Hematopoietic multipotent progenitor cell (in vitro differentiated cells): ENCODE results near the gene SEC16B. TPM values are rescaled to one million over a fixed set of nuclear protein-coding genes. Genes with fewer than 3 reads are reported as not detected.
A peak's percentile ranks its signal among the peaks of the same experiment; 100 is the strongest.

Experiments
- DNase-seq, 3 donors: peaks; one replicate each; pipeline ENCODE4 v3.0.0-alpha.2; 2011 to 2015; ENCODE audit warnings: low read depth in 2 of 3, low spot score in 2 of 3
- total RNA-seq: library from RNA; depleted of rRNA; stranded (reverse); fragments of >200 nt; gene quantifications from one replicate; pipeline ENCODE4 v1.2.3, GENCODE V29; 2012

Gene SEC16B
- total RNA-seq, 1 donor = 0.54 TPM

DNA sequence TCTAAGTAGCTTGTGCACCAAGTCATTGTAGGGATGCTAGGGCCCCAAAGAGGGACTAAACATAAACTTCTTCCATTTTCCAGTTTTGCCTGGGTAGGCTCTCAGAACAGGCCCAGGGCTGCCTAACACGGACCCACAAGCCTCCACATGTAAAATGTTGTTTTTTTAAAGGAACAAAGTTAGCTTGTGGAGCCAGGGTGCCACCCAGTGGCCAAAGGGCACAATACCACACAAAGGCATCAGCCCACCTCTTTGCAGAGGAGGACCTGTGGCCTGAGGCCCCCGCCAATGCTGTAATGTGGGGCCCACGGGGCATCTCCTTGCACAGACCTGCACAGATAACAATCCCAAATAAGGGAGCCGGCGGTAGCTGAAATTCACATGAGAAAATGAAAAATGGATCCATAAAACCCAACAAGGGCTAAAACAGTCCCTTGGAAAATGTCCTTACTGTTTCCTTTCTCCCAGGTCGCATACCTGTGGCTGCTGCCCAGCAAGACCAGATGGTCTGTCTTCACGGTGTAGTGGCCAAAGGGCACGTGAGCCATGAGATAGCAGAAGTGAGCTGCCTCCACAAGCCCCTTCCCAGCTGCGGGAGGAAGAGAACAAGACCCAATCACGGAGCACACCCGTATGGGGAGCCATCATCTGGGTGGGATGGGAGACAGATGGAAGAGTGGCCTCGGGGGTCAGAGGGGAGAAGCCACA is 23.8 kb downstream of the SEC16B start:
- peak in 2 of 3 donors; percentile 36 to 75 for DNase-seq

DNA sequence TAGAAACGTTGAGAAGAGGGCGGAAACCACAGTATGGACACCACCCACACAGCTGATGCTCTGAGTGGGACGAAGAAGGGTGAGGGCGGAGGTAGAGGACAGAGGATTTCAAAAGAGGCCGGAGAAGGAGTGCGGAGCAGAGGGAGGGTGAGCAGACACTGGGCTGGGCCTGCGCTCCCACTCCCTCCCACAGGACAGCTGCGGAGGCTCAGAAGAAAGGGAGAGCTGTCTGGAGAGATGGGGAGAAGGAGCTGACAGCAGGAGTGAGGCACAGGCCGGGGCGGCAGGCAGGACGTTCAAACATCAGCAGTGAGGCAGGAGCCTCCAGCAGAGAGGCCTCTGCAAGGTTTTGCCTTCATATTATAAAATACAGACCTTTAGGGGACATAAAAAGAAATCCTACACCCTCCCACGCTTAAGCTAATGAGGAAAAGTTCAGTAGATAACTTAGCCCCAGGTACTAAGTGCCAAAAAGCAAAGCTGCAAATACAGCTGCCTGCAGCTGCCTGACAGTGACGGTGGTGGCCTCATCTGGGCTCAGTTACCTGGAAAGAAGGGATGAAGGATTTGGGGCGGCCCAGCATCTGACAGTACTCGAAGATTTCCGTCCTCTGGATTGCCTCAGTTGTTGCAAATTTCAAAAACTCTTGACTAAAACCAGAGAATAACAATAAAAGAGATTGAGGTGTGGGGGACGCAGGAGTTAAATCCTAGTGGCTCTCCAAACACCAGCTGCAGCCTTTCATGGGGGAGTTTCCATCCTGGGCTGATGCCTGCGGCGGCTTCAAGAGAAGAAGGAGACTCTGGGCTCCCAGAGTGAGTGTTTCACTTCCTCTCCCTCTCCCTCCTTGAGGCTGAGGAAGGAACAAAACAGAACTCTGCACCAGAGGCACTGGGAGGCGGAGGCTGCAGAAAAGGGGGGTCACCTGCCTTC is 25.6 kb downstream of the SEC16B start:
- DNase-seq = no peak

DNA sequence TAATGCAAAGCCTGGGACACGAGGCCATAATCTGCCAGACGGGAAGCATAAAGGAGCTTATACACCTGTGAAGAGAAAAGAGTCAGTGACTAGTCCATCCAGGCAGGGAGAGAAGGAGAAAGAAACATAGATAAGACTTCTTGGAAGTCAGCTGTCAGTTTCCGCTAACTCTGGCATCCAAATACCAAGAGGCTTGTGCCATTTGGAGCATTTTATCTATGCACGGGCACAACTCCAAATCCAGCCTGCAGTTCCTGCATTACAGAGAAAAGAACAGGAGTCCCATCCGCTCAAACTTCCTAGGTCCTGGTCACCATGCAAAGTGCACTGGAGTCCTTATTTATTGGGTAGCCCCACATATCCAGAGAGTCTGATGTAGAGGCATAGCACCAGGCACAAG is 27.9 kb downstream of the SEC16B start:
- DNase-seq = no peak

DNA sequence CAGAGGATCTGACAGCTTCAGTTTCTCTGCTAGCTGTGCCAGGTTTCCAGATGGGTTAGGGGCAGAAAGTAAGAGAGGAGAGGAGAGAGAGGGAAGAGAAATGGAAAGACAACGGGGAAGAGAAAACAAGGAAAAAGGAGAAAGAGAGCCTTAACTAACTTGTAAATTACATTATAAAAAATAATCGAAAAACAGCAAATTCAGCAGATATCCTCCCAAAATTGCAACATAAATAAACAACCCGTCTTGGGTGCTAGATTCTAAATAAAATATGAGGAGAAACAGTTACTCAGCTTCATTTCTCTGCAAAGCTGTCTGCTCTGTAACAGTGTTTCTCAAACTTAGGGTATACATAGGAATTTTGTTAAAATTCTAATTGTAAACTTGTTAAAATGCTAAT is 29.2 kb downstream of the SEC16B start:
- DNase-seq = no peak

DNA sequence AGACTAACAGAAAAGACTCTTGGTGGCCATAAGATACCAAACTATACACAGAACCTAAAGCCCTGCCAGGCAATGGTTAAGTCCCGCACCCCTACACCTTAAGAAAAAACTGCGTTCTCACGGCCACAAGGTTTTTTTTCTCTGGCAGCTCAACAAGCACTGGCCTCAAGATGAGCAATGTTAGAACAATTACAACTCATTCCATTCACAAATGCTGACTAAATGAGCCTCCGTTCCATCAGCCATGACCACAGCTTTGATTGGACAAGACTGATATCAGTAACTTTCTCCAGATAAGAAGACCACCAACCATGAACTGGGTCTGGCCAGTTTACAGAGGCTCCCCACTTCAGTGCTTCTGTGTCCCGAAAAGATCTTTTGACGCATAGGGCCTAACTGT is 31.9 kb downstream of the SEC16B start:
- DNase-seq = no peak

DNA sequence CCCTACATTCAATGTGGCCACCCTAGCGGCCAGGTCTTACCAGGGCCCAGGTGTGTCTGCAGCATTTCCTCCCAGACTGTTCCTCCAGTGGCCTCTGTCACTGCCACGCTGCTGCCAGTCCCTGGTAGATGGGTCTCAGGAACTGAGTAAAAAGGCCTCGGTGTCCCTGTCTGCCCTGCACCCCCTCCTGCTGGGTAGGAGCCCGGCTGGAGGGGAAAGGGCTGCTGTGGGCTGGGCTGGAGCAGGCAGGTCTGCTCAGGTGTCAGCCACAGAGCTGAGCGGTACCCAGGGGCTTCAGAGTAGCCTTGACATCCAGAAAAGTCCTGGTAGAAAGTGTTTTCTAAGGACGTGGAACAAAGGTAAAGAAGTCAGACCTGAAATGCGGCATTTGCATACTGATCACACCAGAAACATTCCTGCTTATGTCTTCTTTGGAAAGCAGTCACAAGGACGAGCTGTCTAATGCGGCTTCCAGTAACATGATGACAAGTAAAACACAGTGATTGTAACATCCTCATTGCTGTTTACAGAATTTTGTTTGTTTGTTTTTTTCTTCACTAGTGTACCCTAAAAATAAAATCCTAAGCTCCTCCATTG is 32.6 kb downstream of the SEC16B start:
- DNase-seq = no peak

DNA sequence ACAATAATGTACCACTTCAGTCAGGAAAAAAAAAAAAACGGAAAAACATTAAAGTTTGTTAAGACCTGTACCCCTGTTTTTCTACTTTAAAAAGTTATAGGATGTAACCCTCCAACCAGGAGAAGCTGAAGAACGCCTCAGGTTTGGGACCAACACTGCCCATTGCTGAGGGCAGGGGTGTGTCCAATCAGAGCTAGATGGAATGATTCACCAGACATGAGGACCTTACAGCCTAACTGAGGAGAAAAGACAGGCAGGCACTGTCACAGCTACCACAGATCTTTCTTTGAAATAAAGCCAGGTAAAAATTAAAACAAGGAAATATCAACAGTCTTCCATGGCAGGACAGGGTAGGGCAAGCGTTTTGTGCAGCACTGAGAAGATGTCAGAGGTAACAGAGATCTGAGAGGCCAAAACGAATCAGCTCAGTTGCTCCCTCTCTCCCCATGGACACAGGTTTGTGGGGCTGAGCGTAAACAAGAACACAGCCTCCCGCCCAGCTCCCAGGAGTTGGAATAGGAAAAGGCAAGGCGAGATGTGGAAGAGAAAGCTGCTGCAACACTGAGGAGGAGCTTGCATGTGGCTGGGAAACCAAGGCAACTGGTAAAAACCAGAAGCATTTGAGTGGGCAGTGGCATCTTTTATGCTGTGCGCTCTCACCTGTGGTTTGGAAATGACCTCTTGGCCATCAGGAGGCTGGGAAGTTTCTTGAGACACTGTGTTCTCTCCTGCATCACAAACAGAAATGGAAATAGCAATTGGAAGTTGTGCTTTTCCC is 34.0 kb downstream of the SEC16B start:
- DNase-seq = no peak

DNA sequence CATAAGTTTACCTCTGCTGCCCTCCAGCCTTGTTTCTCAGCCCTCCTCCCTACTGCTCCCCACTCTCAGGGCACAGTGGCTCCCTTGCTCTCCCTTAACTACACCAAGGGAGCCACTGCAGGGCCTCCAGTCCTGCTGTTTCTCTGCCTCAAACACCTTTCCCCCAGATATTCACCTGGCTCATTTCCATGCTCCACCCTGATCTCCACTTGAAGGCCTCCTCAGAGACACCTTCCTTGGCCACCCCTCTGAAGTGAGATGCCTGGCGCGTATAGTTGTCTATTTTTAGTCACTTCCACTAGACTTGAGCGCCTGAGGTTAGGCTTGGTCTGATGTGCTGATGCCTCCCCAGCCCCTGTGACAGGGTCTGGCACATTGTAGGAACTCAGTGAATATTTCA is 34.9 kb downstream of the SEC16B start:
- DNase-seq = no peak

DNA sequence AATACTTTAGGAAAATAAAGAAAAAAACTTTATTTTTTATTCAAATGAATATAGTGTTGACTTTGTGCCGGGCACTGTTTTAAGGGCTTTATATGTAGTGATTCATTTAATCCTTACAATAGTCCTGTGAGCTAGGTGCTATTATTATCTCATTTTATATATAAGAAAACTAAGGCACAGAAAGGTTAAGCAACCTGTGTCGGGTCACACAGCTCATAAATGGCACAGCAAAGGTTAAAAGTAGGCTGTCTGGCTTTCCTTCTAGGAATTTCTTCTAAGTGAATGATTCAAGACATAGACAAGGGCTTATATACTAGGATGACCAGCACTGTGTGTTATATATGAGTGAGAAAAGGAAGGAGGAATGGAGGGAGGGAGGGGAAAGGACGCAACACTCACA is 35.4 kb downstream of the SEC16B start:
- DNase-seq = no peak

DNA sequence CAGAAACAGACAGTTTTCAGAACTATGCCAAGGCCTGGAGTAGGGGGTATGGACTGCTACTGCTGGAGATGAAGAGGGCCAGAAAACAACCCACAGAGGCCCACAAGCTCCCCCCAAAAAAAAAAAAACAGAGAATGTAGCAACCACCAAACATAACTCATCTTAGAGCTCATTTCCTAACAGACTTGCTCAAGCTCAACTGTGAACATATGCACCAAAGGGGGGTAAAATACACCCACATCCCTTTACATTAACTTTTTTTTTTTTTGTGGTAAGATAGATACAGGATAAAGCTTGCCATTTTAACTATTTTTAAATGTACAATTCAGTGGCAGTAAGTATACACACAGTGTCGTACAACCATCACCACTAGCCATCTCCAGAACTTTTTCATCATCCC is 36.0 kb downstream of the SEC16B start:
- DNase-seq = peak in 1 of 3 donors; percentile 36

DNA sequence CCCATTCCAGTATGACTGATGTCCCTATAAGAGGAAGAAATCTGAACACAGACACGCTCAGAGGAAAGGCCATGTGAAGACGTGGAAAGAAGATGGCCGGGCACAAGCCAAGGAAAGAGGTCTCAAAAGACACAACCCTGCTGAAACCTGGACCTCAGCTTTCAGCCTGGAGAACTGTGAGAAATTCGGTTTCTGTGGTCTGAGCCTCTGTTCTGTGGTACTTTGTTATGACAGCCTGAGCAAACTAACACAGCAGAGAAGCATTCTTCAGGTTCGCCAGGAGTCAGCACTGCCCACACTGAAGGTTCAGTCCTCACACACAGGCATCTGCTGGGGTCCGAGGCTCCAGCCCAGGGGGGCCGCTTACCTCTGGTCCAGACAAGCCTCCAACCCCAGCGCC is 37.7 kb downstream of the SEC16B start:
- DNase-seq = no peak

DNA sequence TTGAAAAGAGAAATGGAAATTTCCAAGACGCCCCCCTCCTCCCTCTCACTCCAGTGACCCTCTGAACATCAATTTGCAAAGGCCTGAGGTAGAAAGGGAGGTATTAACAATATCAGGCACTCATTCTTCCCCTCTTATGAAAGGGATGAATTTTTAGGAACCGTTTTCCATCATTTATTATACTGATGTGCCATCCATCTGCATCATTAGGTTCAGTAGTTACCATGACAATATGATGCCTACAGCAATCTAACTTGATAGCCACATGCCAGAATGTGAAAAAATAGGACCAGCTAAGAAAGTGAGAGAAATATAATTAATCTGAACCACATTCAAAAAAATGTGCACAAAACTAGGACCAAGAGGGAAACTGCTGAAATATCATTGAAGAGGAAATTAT is 40.9 kb downstream of the SEC16B start:
- DNase-seq = no peak

DNA sequence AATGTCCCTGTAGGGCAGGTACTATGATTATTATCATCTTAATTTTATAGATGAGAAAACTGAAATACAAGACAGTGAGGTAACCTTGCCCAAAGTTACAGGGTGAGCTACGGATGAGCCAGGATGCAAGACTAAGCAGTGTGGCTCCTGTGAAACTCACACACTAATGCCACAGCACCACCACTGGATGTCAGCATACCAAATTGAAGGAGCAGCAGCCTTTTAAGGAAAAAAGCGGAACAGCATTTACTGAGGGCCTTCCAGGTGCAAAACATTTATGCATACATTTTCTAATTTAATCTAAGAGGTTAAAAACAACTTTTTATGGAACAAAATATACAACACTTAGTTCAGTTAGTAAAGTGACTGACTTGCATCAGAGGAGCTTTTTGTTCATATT is 41.7 kb downstream of the SEC16B start:
- DNase-seq = no peak

DNA sequence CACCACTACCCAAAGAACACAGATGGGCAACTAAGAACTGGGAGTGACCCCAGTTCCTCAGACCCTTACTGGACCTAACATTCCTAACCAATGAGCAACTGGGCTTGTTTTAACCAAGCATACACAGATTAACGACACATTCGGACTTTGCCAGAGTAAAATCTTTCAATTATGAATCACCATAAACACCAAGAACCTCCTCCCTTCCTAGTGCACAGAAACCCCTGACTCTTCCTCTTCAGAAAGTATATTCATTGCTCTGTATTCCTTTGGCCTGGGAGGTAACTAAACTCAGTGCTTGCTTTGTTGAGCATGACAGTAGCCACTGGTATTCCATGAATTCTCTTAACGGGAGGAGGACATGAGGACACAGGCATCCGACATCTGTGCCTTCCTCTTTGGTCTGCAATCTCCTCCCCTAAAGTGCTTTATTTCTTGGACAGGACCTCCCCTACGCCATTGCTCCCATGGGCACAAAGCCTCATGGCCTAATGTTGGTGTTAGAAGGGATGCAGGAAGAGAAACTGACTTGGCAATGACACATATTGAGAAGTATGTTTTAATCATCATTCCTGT is 42.7 kb downstream of the SEC16B start:
- no peak for DNase-seq

DNA sequence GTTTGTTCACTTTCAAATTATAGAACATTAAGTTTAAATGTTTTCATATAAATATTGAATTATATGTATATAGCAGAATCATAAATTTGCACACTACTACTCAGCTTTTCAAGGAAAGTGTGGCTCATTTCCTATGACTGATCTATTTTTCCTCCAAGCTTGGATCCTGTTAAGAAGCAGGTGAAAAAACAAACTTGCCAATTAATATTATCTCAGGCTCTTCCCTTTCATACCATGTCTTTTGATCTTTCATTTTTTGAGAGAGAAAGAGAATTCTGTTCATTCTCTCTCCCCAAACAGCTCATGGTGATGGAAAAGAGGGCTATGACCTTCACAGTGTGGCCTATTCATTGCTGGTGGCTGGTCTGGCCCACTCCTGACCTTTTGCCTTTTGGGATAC is 43.7 kb downstream of the SEC16B start:
- no peak for DNase-seq

DNA sequence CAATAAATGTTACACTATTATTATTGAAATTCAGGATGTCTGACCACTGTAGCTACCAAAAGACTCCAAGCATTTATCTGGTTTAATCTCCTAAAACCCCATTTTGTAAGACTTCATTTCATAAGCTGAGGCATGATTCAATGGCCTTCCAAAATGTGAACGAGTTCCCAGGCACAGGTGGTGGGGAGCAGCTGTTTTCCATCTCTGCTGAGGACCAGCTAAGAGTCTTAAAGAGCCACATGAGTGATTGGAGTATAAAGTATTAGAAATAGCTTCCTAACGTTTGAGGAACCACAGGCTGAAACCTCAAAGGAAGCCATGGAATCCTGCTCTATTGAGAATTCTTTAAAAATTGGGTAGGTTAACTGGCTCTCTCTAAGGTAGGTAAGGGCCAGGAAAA is 44.9 kb downstream of the SEC16B start:
- DNase-seq = no peak

DNA sequence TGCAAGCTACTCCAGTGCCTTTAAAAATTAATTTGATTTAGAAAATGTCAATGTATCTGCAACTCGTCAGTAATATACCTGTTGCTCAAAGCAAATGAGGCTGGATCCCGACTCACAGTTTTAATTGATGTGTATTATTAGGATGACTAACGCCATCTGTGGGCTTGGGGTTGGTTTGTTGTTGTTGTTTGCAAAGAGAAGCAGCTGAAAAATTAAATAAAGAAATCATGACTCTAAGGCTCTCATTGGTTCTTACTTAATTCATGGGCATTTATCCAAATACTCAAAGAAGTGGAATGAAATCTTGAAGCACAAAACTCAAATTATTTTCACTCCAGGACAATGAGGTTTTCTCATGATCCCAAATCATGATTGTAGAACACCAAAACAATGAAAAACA is 46.4 kb downstream of the SEC16B start:
- no peak for DNase-seq

DNA sequence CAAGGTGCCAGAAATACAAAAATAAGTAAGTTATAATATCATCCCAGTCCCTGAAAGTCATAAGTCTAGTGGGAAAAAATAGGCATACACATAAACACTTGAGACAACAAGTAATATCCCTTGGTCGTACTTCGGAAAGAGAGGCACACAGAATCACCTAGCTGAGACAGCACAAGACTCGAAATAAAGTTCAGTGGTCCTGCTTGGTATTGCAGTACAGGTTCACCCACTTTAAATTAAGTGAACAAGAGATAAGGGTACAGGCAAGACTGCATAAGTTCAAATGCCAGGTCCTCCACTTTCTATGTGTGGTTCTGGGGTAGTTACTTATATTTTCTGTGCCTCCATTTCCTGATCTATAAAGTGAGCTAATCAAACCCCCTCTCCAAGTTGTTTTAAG is 47.6 kb downstream of the SEC16B start:
- no peak for DNase-seq

DNA sequence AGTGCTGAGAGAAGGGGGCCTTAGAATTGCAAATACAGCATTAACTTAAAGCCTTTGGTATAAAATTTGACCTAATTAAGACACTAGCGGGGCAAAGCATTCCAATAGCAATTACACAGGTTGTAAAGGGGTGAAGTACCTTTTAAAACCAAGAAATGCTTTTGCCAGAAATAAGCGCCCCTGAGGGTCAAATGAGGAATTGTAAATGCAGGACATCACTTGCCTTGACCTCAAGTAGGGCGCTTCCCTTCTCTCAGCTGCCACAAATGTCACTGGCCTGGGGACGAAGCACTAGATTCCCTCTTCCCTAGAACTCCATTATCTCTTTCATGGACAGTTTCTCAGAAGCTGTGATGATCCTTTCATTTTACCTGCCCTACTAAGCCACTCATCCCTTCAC is 48.3 kb downstream of the SEC16B start:
- DNase-seq = no peak

DNA sequence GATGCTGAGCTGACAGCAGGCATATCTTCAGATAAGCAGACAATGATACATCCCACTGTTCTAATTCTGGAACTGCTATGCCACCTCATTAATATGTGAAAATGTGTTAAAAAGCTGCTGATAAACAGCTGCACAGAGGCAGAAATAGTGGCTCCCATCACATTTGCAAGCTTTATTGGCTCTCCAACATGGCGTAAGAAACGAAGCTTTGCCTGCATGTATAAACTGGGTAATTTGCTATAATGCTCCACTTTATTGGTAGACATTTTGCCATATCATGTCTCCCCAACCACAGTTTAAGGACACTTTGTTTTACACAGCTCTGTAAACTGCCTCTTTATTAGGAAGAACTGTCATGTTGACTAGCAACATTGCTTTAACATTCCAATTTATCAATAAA is 49.8 kb downstream of the SEC16B start:
- no peak for DNase-seq

DNA sequence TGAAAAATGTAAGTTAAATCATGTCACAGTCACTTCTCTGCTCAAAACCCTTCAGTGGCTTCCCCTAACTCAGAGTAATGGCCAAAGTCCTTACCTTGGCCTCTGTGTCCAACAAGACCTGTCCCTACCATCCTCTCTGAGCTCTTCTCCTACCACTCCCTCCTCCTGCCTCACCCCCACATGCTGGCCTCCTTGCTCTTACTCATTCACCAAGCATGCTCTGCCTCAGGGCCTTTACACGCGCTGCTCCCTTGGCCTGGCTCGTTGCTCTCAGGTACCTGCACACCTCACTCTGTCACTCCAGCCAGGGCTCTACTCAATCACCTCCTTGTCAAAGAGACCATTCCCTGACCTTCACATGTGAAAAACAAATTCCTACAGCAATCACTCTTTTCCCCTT is 54.2 kb downstream of the SEC16B start:
- DNase-seq = no peak
